ENCODE measurements around the gene TCN2.

DNA sequence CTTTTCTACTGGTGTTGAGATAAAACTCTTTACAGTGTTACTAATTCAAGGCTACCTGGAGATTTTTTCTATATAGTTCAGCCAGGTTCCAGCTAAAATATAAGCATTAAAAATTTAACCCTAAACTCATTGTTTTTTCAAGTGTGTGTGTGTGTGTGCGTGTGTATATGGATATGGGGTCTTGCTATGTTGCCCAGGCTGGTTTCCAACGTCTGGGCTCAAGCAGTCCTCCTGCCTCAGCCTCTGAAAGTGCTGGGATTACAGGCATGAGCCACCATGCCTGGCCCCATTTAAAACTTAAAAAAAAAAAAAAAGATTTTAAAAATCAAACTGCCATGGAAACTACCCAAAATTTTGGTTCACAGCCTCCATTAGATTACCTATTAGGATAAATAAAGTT lies 10.8 kb upstream of the TCN2 start:
- TF ChIP-seq, protein P1, sequence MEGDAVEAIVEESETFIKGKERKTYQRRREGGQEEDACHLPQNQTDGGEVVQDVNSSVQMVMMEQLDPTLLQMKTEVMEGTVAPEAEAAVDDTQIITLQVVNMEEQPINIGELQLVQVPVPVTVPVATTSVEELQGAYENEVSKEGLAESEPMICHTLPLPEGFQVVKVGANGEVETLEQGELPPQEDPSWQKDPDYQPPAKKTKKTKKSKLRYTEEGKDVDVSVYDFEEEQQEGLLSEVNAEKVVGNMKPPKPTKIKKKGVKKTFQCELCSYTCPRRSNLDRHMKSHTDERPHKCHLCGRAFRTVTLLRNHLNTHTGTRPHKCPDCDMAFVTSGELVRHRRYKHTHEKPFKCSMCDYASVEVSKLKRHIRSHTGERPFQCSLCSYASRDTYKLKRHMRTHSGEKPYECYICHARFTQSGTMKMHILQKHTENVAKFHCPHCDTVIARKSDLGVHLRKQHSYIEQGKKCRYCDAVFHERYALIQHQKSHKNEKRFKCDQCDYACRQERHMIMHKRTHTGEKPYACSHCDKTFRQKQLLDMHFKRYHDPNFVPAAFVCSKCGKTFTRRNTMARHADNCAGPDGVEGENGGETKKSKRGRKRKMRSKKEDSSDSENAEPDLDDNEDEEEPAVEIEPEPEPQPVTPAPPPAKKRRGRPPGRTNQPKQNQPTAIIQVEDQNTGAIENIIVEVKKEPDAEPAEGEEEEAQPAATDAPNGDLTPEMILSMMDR (IDR thresholded peaks at IDR 0.05), result no peak
- TF ChIP-seq POLR2A (IDR thresholded peaks at IDR 0.05), result no peak
- TF ChIP-seq POLR2AphosphoS5 (IDR thresholded peaks at IDR 0.05), result no peak

Measured in suprapubic skin (tissue), 4 donors.